Transverse colon (tissue), 4 donors: Measurements from ENCODE around the gene ANKZF1.

Experiments
- POLR2A ChIP-seq: fragments of 450-650 bp; IDR thresholded peaks from one replicate; pipeline ENCODE4 v1.6.1; 2016; ENCODE audit warnings: antibody characterized with exemption, mild to moderate bottlenecking, moderate library complexity
- POLR2AphosphoS5 ChIP-seq, 3 donors: sonication (generic); formaldehyde crosslinking; IDR thresholded peaks; one replicate each; pipeline ENCODE4 v1.6.1; 2016; ENCODE audit warnings: antibody characterized with exemption in 3 of 3
- TF ChIP-seq, protein P1 (sequence below), 5 experiments: fragments of 200-600 bp in 3 of 5; fragments of 450-650 bp in 2 of 5; sonication (generic) in 3 of 5; IDR thresholded peaks; 1 replicate in 2 of 5; 2 replicates in 3 of 5; pipeline ENCODE4 v1.5.1; 2016 to 2017; ENCODE audit warnings: antibody characterized with exemption in 5 of 5, inconsistent platforms in 3 of 5, mild to moderate bottlenecking in 2 of 5, moderate library complexity in 1 of 5

DNA sequence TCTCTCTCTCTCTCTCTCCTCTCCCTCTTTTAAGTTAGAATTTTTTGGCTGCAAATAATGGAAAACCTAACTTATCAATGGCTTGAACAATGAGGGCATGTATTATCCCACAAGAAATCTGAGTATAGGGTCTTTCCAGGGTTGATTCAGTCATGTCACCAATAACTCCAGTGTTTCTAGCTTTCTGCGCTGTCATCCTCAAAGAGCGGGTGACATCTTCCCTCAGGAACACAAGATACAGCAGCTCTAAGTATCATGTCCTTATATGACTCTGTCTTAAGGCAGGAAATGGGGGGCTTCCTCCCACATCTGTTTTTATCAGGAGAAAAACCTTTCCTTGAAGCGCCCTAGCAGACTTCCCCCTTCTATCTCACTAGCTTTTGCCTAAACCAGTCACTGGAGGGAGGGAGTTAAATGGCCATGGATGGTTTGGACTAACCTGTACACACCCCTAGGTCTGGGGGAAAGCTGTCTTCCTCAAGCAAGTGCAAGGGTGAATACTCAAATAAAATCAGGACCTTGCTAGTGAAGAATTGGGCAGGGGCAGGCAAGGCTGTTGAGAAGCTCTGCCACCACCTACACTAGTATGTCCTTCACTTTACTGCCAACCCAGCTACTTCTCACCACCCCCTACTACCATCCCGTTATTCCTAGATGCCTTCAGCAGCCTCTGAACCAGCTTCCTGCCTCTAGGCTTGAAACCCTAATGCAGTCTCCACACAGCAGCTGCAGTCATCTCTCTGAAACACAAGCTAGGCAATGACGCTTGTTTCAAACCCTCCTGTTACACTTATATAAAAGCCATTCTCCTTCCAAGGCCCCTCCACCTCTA is 31.6 kb downstream of the ANKZF1 start:
- TF ChIP-seq, protein P1, sequence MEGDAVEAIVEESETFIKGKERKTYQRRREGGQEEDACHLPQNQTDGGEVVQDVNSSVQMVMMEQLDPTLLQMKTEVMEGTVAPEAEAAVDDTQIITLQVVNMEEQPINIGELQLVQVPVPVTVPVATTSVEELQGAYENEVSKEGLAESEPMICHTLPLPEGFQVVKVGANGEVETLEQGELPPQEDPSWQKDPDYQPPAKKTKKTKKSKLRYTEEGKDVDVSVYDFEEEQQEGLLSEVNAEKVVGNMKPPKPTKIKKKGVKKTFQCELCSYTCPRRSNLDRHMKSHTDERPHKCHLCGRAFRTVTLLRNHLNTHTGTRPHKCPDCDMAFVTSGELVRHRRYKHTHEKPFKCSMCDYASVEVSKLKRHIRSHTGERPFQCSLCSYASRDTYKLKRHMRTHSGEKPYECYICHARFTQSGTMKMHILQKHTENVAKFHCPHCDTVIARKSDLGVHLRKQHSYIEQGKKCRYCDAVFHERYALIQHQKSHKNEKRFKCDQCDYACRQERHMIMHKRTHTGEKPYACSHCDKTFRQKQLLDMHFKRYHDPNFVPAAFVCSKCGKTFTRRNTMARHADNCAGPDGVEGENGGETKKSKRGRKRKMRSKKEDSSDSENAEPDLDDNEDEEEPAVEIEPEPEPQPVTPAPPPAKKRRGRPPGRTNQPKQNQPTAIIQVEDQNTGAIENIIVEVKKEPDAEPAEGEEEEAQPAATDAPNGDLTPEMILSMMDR (IDR thresholded peaks at IDR 0.05): no peak
- TF ChIP-seq POLR2AphosphoS5 (IDR thresholded peaks at IDR 0.05) (no peak), POLR2A (no peak)
